Left renal pelvis (tissue), 4 donors: ENCODE results near the gene ERLIN1. TPM values are rescaled to one million over a fixed set of nuclear protein-coding genes. Genes with fewer than 3 reads are reported as not detected.

Experiments
- polyA plus RNA-seq, 4 donors: library from polyadenylated mRNA; unstranded; fragments of 120-200 nt; gene quantifications; one replicate each; pipeline ENCODE4 v1.2.1, GENCODE V29; 2013; ENCODE audit not compliant: insufficient read length in 4 of 4

ERLIN1 gene
- polyA plus RNA-seq, 4 donors: 44.6 to 60.5 (median 55.1) TPM

Other genes with a start within 250 kb of the ERLIN1 start
- gene DNMBP, start 176.1 kb downstream of the ERLIN1 start, polyA plus RNA-seq: 10 to 100 TPM; 22.0 to 38.7 (median 36.9) TPM
- gene CPN1, start 104.2 kb downstream of the ERLIN1 start, polyA plus RNA-seq: 1 to 10 TPM in 3 of 4 donors, under 1 TPM in 1; 0.45 to 3.0 (median 2.4) TPM
- 10 to 100 TPM; 22.4 to 30.3 (median 28.0) TPM for gene CHUK, start 43.6 kb upstream of the ERLIN1 start, polyA plus RNA-seq
- gene CWF19L1, start 81.6 kb upstream of the ERLIN1 start, polyA plus RNA-seq: 10 to 100 TPM; 21.5 to 32.5 (median 32.0) TPM
- gene BLOC1S2, start 100.7 kb upstream of the ERLIN1 start, polyA plus RNA-seq: 10 to 100 TPM; 30.3 to 49.8 (median 40.4) TPM
- gene PKD2L1, start 144.2 kb upstream of the ERLIN1 start, polyA plus RNA-seq: under 1 TPM in 3 of 4 donors, not detected in 1; 0.29 to 0.93 (median 0.44) TPM
- 10 to 100 TPM; 36.9 to 53.9 (median 45.5) TPM for gene SCD, start 161.2 kb upstream of the ERLIN1 start, polyA plus RNA-seq